SIG-M5 treated with dmso at 0.1 percent for 504 hours (cell line): Measurements from ENCODE around the gene PICK1.
"Not testable (repeated sequence)": the region's sequence is repeated elsewhere in the genome, so short reads cannot be mapped to it uniquely, and the experiment has no call there.

Experiments used
- DNase-seq: peaks from one replicate; lab custom pipeline; 2025; ENCODE audit not compliant: unreplicated experiment; lab: John Stamatoyannopoulos, UW

The PICK1 gene

GRCh38 chr22:38114484-38115398, 57.5 kb downstream of the PICK1 start:
- DNase-seq, result peak; percentile 57

GRCh38 chr22:38115423-38116205, 58.4 kb downstream of the PICK1 start:
- no peak for DNase-seq

GRCh38 chr22:38117556-38117955, 60.4 kb downstream of the PICK1 start:
- not testable (repeated sequence) for DNase-seq

- no peak for DNase-seq
These were observed 61.0 kb downstream of the PICK1 start for GRCh38 chr22:38118182-38118581.

GRCh38 chr22:38118747-38119146, 61.5 kb downstream of the PICK1 start:
- DNase-seq, result not testable (repeated sequence)

- no peak for DNase-seq
These were observed 63.3 kb downstream of the PICK1 start for GRCh38 chr22:38120359-38121110.

GRCh38 chr22:38122616-38123015, 65.4 kb downstream of the PICK1 start:
- no peak for DNase-seq

GRCh38 chr22:38124236-38124974, 67.2 kb downstream of the PICK1 start:
- DNase-seq, result no peak

- DNase-seq, result no peak
These were observed 67.9 kb downstream of the PICK1 start for GRCh38 chr22:38125038-38125610.
